ENCODE data around the gene LVRN.

Gene LVRN

GRCh38 chr5:116025866-116026265 is 63.6 kb downstream of the LVRN start:
- DNase-seq (ENCODE audit: low spot score), result peak; percentile 45

- DNase-seq (ENCODE audit: low spot score), result peak; percentile 17
Measured at GRCh38 chr5:116032094-116032517, 69.8 kb downstream of the LVRN start, which contains the start of gene ARL14EPL. Gene ARL14EPL (plus strand): TSS chr5:116032472. CDS start chr5:116051466, 18,994 bp downstream.

- no peak for DNase-seq (ENCODE audit: low spot score)
Measured at GRCh38 chr5:116032991-116033390, 70.7 kb downstream of the LVRN start.

GRCh38 chr5:116035123-116035522 is 72.8 kb downstream of the LVRN start:
- no peak for DNase-seq (ENCODE audit: low spot score)

- DNase-seq (ENCODE audit: low spot score), result no peak
Measured at GRCh38 chr5:116037236-116037822, 75.1 kb downstream of the LVRN start.

GRCh38 chr5:116038817-116039216 is 76.5 kb downstream of the LVRN start:
- DNase-seq (ENCODE audit: low spot score), result no peak

- DNase-seq (ENCODE audit: low spot score), result no peak
Measured at GRCh38 chr5:116042375-116042774, 80.1 kb downstream of the LVRN start.

- DNase-seq (ENCODE audit: low spot score), result no peak
Measured at GRCh38 chr5:116044073-116044472, 81.8 kb downstream of the LVRN start.

GRCh38 chr5:116045821-116046220 is 83.5 kb downstream of the LVRN start:
- DNase-seq (ENCODE audit: low spot score), result no peak

- no peak for DNase-seq (ENCODE audit: low spot score)
Measured at GRCh38 chr5:116046261-116046660, 84.0 kb downstream of the LVRN start.

- no peak for DNase-seq (ENCODE audit: low spot score)
Measured at GRCh38 chr5:116046823-116047222, 84.5 kb downstream of the LVRN start.

GRCh38 chr5:116058346-116058936 is 96.2 kb downstream of the LVRN start:
- no peak for DNase-seq (ENCODE audit: low spot score)

GRCh38 chr5:116062352-116062751 is 100.1 kb downstream of the LVRN start:
- DNase-seq (ENCODE audit: low spot score), result no peak

- DNase-seq (ENCODE audit: low spot score), result no peak
Measured at GRCh38 chr5:116063950-116064349, 101.7 kb downstream of the LVRN start.

GRCh38 chr5:116068028-116068632 is 105.9 kb downstream of the LVRN start:
- DNase-seq (ENCODE audit: low spot score), result peak; percentile 72

- DNase-seq (ENCODE audit: low spot score), result no peak
Measured at GRCh38 chr5:116071211-116071610, 108.9 kb downstream of the LVRN start.

- no peak for DNase-seq (ENCODE audit: low spot score)
Measured at GRCh38 chr5:116075191-116075831, 113.0 kb downstream of the LVRN start.

- peak; percentile 27 for DNase-seq (ENCODE audit: low spot score)
Measured at GRCh38 chr5:116076496-116076895, 114.2 kb downstream of the LVRN start.

All from Ammon's horn (tissue), 1 donor.